ENCODE measurements around the gene STARD6. TPM values are rescaled to one million over a fixed set of nuclear protein-coding genes. Genes with fewer than 3 reads are reported as not detected.
A peak's percentile ranks its signal among the peaks of the same experiment; 100 is the strongest.

STARD6 gene
- total and polyA plus RNA-seq, 10 of the 15 experiments (the other 5 are each of a cell fraction or from before 2014, with no cell fraction given): 0.10 to 0.84 (median 0.34) TPM; not detected in 3

GRCh38 chr18:54390838-54391237 lies 33.2 kb upstream of the STARD6 start:
- no peak for FAIRE-seq
- no peak for ATAC-seq
- H3K27ac ChIP-seq (ENCODE audit: control insufficient read depth, insufficient read depth): no peak overlapping the region
- H3K27me3 ChIP-seq (replicated peaks in 1 of 2; ENCODE audit: control insufficient read depth in 2 of 2, insufficient read depth in 2 of 2, low read length in 1 of 2): no peaks in the 10 kb centered on the region
- no peak for TF ChIP-seq MAX (IDR thresholded peaks at IDR 0.05; ENCODE audit: low read depth, low read length)
- TF ChIP-seq RELA (IDR thresholded peaks at IDR 0.05; ENCODE audit: borderline replicate concordance, partially characterized antibody): no peak
- peak; percentile 59; the same call in 1 of the 2 replicates for TF ChIP-seq HSF1 (IDR thresholded peaks at IDR 0.05; ENCODE audit: low read depth, low read length)
- no peak for TF ChIP-seq POLR2AphosphoS5 (IDR thresholded peaks at IDR 0.05; ENCODE audit: low read length)
- no peak for TF ChIP-seq ATF2 (IDR thresholded peaks at IDR 0.05; ENCODE audit: low read length)
- TF ChIP-seq POU2F2 (IDR thresholded peaks at IDR 0.05; ENCODE audit: borderline replicate concordance, low read depth, low read length): no peak
- no peak for TF ChIP-seq CUX1 (IDR thresholded peaks at IDR 0.05; ENCODE audit: insufficient replicate concordance, low read depth, low read length)
- no peak for TF ChIP-seq MEF2B (IDR thresholded peaks at IDR 0.05; ENCODE audit: partially characterized antibody, poor library complexity, severe bottlenecking)
- H3K4me1 ChIP-seq (ENCODE audit: control insufficient read depth, insufficient read depth, low read length): peaks cover 13% of the 10 kb centered on the region
- H2AFZ ChIP-seq (ENCODE audit: control insufficient read depth, low read depth, low read length): no peak overlapping the region
- no peak overlapping the region for H3K4me2 ChIP-seq (ENCODE audit: control insufficient read depth, insufficient read depth)
- H3K9ac ChIP-seq (ENCODE audit: control insufficient read depth, insufficient read depth, low read length): no peak overlapping the region
- H3K4me3 ChIP-seq: no peak overlapping the region
- ChIA-PET POLR2A (no interaction called here), CTCF (interaction anchor here (0.8 to 1.7 kb wide), 3 partner anchors 33 to 255 kb away, joined by 3 to 4 read pairs (median 3); partner anchors contain the start of genes C18orf54 and STARD6), SMC1A (ENCODE audit: uncharacterized antibody, unreplicated experiment) (interaction anchor here (0.7 to 1.7 kb wide), 8 partner anchors 12 to 280 kb away, joined by 3 to 4 read pairs (median 3); partner anchors contain the start of genes C18orf54, MBD2 and STARD6), RAD21 (ENCODE audit: unreplicated experiment) (interaction anchor here (0.7 to 1.5 kb wide), 5 partner anchors 19 to 275 kb away, joined by 3 to 4 read pairs (median 3); partner anchors contain the start of gene MBD2)
- H3K9me3 ChIP-seq (replicated peaks; ENCODE audit: control insufficient read depth, insufficient read depth, low read length): no peaks in the 10 kb centered on the region
- H3K36me3 ChIP-seq (ENCODE audit: control insufficient read depth in 2 of 2, insufficient read depth in 2 of 2, low read length in 1 of 2): no peaks in the 10 kb centered on the region
- H3K79me2 ChIP-seq (ENCODE audit: control insufficient read depth, insufficient read depth, low read length): no peaks in the 10 kb centered on the region
- no peaks in the 10 kb centered on the region for H4K20me1 ChIP-seq (ENCODE audit: control insufficient read depth, insufficient read depth)
- WGBS (ENCODE audit: insufficient coverage, insufficient replicate concordance, low lambda C conversion rate, missing lambda C conversion rate): 5% methylated on average over 3 of the region's 3 CpGs
- in situ Hi-C loops (cut with MboI) (no loop called here), intact Hi-C loops (cut with micrococcal nuclease; ENCODE audit: unreplicated experiment) (loop anchor here (5.0 kb wide), 2 partner anchors 281 to 591 kb away; no protein-coding TSS in a partner anchor)
- BruUV-seq (replicated peaks): no TSS peak
- DNase-seq (ENCODE audit: low read depth, low spot score): no peak

Data from GM12878 (cell line).